HEK293T (cell line): ENCODE data around the gene MORF4L1.
"Not testable (repeated sequence)": the region's sequence is repeated elsewhere in the genome, so short reads cannot be mapped to it uniquely, and the experiment has no call there.

Source experiments
- CTCF ChIA-PET: fragments of 350-600 bp; formaldehyde crosslinking; extraction: SDS; loops from one replicate; lab custom pipeline; 2021; ENCODE audit warnings: antibody characterized with exemption, inconsistent platforms; lab: Yijun Ruan, JAX
- POLR2A ChIA-PET: fragments of 350-600 bp; formaldehyde crosslinking; extraction: SDS; loops from one replicate; lab custom pipeline; 2020; ENCODE audit warnings: antibody characterized with exemption, inconsistent platforms; lab: Yijun Ruan, JAX
- DNase-seq: peaks from one replicate; pipeline ENCODE4 v3.0.0; 2012; ENCODE audit warnings: mixed read lengths; ENCODE audit errors: extremely low spot score
- ARNT ChIP-seq: fragments of 450-650 bp; IDR thresholded peaks from 2 replicates; pipeline ENCODE4 v1.6.1; 2017; ENCODE audit warnings: mild to moderate bottlenecking
- BHLHE40 ChIP-seq: fragments of 450-650 bp; IDR thresholded peaks from 2 replicates; pipeline ENCODE4 v1.6.1; 2016; ENCODE audit warnings: mild to moderate bottlenecking, moderate library complexity, borderline replicate concordance
- CTBP1 ChIP-seq: fragments of 450-650 bp; IDR thresholded peaks from 2 replicates; pipeline ENCODE4 v1.6.1; 2016; ENCODE audit warnings: borderline replicate concordance
- ELF4 ChIP-seq: fragments of 450-650 bp; IDR thresholded peaks from 2 replicates; pipeline ENCODE4 v1.6.1; 2017; ENCODE audit warnings: antibody characterized with exemption
- FOXA1 ChIP-seq: fragments of 450-650 bp; IDR thresholded peaks from 2 replicates; pipeline ENCODE4 v1.6.1; 2016; ENCODE audit warnings: mild to moderate bottlenecking
- FOXK2 ChIP-seq: fragments of 450-650 bp; IDR thresholded peaks from 2 replicates; pipeline ENCODE4 v1.6.1; 2016; ENCODE audit warnings: mild to moderate bottlenecking
- FOXM1 ChIP-seq: fragments of 450-650 bp; IDR thresholded peaks from 2 replicates; pipeline ENCODE4 v1.6.1; 2017; ENCODE audit warnings: mild to moderate bottlenecking, borderline replicate concordance
- HDGF ChIP-seq: fragments of 450-650 bp; IDR thresholded peaks from 2 replicates; pipeline ENCODE4 v1.6.1; 2017; ENCODE audit warnings: antibody characterized with exemption, borderline replicate concordance
- L3MBTL2 ChIP-seq: fragments of 450-650 bp; conservative IDR thresholded peaks from 2 replicates; pipeline ENCODE4 v1.6.1; 2016; ENCODE audit warnings: mild to moderate bottlenecking
- LEF1 ChIP-seq: fragments of 450-650 bp; IDR thresholded peaks from 2 replicates; pipeline ENCODE4 v1.6.1; 2017; ENCODE audit warnings: mild to moderate bottlenecking, borderline replicate concordance
- NFRKB ChIP-seq: fragments of 450-650 bp; IDR thresholded peaks from 2 replicates; pipeline ENCODE4 v1.6.1; 2016; ENCODE audit warnings: mild to moderate bottlenecking, moderate library complexity
- SP1 ChIP-seq: fragments of 450-650 bp; IDR thresholded peaks from 2 replicates; pipeline ENCODE4 v1.6.1; 2017
- SUZ12 ChIP-seq: fragments of 450-650 bp; IDR thresholded peaks from 2 replicates; pipeline ENCODE4 v1.6.1; 2016; ENCODE audit warnings: mild to moderate bottlenecking
- TARDBP ChIP-seq: fragments of 450-650 bp; IDR thresholded peaks from 2 replicates; pipeline ENCODE4 v1.6.1; 2016
- ZNF384 ChIP-seq: fragments of 450-650 bp; IDR thresholded peaks from 2 replicates; pipeline ENCODE4 v1.6.1; 2016
- TF ChIP-seq, protein P1 (sequence below): fragments of 450-650 bp; IDR thresholded peaks from 2 replicates; pipeline ENCODE4 v1.6.1; 2016

Gene MORF4L1

DNA sequence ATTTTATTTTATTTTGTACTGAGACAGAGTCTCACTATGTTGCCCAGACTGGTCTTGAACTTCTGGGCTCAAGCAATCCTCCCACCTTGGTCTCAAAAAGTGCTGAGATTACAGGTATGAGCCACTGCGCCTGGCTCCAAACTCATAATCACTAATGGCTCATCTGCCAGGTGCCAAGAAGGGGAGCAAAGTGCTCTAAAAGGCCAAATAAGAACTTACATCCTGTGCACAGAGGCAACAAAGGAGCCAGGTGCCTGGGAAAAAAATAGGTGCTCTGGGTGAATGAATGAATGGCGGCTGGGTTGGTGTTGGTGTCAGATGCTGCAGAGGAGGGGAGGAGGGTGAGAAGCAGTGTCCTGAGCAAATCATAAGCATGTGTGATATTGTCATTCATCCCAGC, 35.6 kb upstream of the MORF4L1 start:
- TF ChIP-seq FOXA1 = no peak
- no peak for TF ChIP-seq ZNF384
- TF ChIP-seq, protein P1, sequence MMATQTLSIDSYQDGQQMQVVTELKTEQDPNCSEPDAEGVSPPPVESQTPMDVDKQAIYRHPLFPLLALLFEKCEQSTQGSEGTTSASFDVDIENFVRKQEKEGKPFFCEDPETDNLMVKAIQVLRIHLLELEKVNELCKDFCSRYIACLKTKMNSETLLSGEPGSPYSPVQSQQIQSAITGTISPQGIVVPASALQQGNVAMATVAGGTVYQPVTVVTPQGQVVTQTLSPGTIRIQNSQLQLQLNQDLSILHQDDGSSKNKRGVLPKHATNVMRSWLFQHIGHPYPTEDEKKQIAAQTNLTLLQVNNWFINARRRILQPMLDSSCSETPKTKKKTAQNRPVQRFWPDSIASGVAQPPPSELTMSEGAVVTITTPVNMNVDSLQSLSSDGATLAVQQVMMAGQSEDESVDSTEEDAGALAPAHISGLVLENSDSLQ = no peak
- TF ChIP-seq HDGF = no peak
- TF ChIP-seq ARNT = no peak
- TF ChIP-seq SP1 = no peak
- no peak for TF ChIP-seq FOXM1
- TF ChIP-seq BHLHE40 = no peak
- TF ChIP-seq SUZ12 = no peak
- no peak for TF ChIP-seq FOXK2
- no peak for TF ChIP-seq ELF4
- no peak for TF ChIP-seq CTBP1
- no peak for TF ChIP-seq NFRKB
- TF ChIP-seq L3MBTL2 = no peak
- no peak for TF ChIP-seq LEF1
- TF ChIP-seq TARDBP = no peak
- POLR2A ChIA-PET = no interaction called here
- CTCF ChIA-PET = no interaction called here

GRCh38 chr15:78837543-78837942, 35.1 kb upstream of the MORF4L1 start:
- TF ChIP-seq BHLHE40 (no peak), HDGF (no peak)
- CTCF ChIA-PET = no interaction called here
- POLR2A ChIA-PET = no interaction called here
- DNase-seq = no peak

More for the DNA sequence above, 35.6 kb upstream of the MORF4L1 start:
- no peak for DNase-seq

DNA sequence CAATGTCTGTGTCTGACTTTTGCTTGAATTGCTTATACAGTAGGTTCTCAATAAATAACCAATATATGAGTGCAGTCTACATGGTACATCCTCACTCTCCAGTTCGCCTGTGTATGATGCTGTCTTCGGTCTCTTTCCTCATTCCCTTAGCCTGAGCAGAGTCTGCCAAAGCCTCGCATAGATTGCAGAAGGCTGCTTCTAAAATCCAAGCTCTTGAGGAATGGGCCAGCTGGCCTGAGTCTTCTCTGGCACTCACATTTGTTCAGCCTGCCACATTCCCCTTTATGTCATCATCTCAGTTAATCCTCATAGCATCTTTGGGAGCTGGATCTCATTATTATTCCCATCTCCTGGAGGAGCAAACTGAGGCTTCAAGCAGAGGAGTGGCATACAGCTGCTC, 34.2 kb upstream of the MORF4L1 start:
- POLR2A ChIA-PET = no interaction called here
- CTCF ChIA-PET = no interaction called here
- DNase-seq = no peak
- TF ChIP-seq, protein P1 = no peak
- TF ChIP-seq SUZ12 (no peak), SP1 (no peak)

DNA sequence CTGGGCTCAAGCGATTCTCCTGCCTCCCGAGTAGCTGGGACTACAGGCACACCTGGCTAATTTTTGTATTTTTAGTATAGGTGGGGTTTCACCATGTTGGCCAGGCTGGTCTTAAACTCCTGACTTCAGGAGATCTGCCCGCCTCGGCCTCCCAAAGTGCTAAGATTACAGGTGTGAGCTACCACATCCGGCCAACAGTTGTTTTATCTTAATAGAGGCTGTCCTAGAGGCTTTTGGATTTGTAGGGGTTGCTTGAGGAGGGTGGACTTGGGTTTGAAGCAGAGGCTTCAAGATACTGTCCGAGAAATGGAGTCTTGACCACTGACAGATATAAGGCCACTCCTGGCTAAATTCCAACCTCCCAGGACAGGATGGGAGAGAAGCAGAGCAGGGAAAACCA, 33.5 kb upstream of the MORF4L1 start:
- CTCF ChIA-PET, POLR2A ChIA-PET, DNase-seq: not testable (repeated sequence)

GRCh38 chr15:78840661-78841375, 31.9 kb upstream of the MORF4L1 start:
- POLR2A ChIA-PET = no interaction called here
- no peak for TF ChIP-seq ARNT
- TF ChIP-seq FOXM1 = no peak
- TF ChIP-seq HDGF = no peak
- TF ChIP-seq SUZ12 = no peak
- no peak for TF ChIP-seq NFRKB
- CTCF ChIA-PET = no interaction called here
- no peak for DNase-seq

- POLR2A ChIA-PET = no interaction called here
These were observed 31.3 kb upstream of the MORF4L1 start for GRCh38 chr15:78841376-78841706.

DNA sequence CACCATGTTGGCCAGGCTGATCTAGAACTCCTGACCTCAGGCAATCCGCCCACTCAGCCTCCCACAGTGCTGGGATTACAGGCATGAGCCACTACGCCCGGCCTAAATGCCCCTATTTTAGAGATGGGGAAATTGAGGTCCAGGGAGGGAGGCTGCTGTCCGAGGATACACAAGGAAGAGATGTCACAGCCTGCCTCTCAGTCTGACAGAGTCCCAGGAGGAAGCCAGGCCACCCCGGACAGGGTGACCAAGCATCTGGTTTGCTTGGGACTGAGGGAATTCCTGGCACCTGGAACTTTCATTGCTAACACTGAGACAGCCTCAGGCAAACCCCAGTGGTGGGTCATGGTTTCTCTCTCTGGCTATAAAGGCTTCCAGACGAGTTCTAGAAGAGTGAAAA, 30.8 kb upstream of the MORF4L1 start:
- TF ChIP-seq SP1 (no peak), HDGF (no peak), SUZ12 (no peak), LEF1 (no peak), L3MBTL2 (no peak), FOXM1 (no peak), ZNF384 (no peak), ARNT (no peak), CTBP1 (no peak), ELF4 (no peak), TARDBP (no peak), BHLHE40 (no peak), FOXA1 (no peak), NFRKB (no peak), FOXK2 (no peak)
- TF ChIP-seq, protein P1 = no peak
- ChIA-PET CTCF (no interaction called here), POLR2A (no interaction called here)
- no peak for DNase-seq

More at GRCh38 chr15:78841376-78841706, 31.3 kb upstream of the MORF4L1 start:
- DNase-seq = no peak
- CTCF ChIA-PET = no interaction called here
- TF ChIP-seq ELF4 (no peak), ZNF384 (no peak), BHLHE40 (no peak), LEF1 (no peak), ARNT (no peak), CTBP1 (no peak), TARDBP (no peak), SUZ12 (no peak), FOXM1 (no peak), NFRKB (no peak), FOXK2 (no peak), FOXA1 (no peak), SP1 (no peak), L3MBTL2 (no peak), HDGF (no peak)
- TF ChIP-seq, protein P1 = no peak
